Stimulated activated CD8-positive, alpha-beta memory T cell treated with anti-CD3 and anti-CD28 coated beads, Interleukin-2, amount 100 ng/mL, for 1 hour (primary cell): Measurements from ENCODE around the gene RASA1.
"Not testable (repeated sequence)": the region's sequence is repeated elsewhere in the genome, so short reads cannot be mapped to it uniquely, and the experiment has no call there.

Source experiments
- DNase-seq, 2 donors: peaks; one replicate each; pipeline ENCODE4 v3.0.0-alpha.2; 2020; ENCODE audit warnings: low read depth in 2 of 2

The RASA1 gene

GRCh38 chr5:87267574-87268125, at the start of gene RASA1:
Gene RASA1 (plus strand): TSS chr5:87267883. CDS start chr5:87268452, 569 bp downstream.
- peak; percentile 53 to 70 for DNase-seq

GRCh38 chr5:87229780-87230179, 37.9 kb upstream of the RASA1 start:
- no peak for DNase-seq

- DNase-seq: no peak
Observed at GRCh38 chr5:87231037-87231808, 36.5 kb upstream of the RASA1 start.

- no peak for DNase-seq
Observed at GRCh38 chr5:87233143-87233542, 34.5 kb upstream of the RASA1 start.

DNA sequence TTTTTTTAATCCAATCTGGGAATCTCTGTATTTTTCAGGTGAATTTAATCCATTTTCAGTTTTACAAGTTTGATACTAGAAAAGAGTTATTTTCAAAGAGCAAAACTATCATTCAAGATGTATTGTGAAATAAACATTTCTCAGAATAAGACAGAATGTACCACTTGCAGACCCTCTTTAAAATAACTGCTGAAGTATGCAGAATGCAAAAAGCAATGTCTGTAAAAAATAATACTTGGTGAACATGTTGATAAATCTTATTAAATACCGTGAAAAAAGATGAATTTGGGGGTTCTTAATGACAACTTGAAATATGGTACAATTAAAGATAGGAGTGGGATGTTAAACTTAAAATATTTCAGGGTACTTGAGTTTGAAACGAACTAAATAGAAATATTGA, 26.1 kb upstream of the RASA1 start:
- no peak for DNase-seq

GRCh38 chr5:87242242-87242641, 25.4 kb upstream of the RASA1 start:
- no peak for DNase-seq

- no peak for DNase-seq
Observed at GRCh38 chr5:87243161-87243844, 24.4 kb upstream of the RASA1 start.

DNA sequence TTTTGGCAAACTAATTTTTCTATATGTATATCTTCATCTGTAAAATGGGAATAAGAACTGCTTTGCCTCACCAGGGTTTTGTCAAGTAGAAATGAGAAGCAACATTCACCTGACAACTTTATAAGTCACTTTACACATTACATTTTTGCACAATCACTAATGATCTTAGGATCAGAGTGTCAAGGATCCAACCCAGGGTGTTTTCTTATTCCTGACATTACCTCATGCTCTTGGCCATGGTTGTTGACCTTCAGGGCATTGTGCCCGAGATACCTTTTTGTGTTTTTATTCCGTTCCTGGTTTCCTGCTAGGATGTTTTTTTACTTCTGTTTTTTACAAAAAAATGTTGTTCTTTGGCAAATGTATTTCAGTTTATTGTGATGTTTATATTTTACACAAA, 22.2 kb upstream of the RASA1 start:
- DNase-seq: no peak

- DNase-seq: no peak
Observed at GRCh38 chr5:87246061-87246460, 21.6 kb upstream of the RASA1 start.

DNA sequence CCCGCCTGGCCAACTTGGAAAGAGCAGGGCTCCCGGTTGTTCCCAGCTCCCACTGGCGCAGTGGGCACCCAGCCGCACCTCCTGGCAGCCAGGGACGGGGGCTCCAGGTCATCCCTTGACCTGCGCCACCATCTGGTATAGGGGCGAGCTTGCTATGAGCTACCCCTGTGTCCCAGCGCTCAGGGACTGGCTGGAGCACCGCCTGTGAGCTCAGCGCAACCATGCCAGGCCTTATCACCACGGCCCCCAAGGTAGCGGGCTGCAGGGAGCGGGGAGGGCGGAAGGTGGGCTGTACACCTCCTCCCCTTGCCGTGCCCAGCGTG, 15.4 kb upstream of the RASA1 start:
- DNase-seq: no peak

DNA sequence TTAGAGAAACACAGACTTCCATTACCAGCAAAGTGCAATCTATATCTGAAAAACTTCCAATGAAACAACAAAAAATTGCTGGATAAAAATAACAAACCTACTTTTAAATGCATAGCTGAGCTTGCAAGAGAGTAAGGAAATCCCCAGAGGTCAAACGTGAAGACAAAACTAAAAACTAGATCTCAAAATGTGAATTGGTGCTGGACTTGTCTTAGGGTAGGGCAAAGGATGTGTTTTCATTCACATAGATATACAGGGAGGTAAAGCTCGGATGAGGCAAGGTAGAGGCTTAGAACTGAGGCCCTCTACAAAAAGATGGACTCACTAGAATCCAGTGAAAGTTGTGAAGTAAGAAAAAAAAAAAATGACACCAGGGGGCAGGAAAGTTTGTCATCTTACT, 13.6 kb upstream of the RASA1 start:
- no peak for DNase-seq

- DNase-seq: no peak
Observed at GRCh38 chr5:87258507-87258906, 9.2 kb upstream of the RASA1 start.

- no peak for DNase-seq
Observed at GRCh38 chr5:87260604-87261192, 7.0 kb upstream of the RASA1 start.

DNA sequence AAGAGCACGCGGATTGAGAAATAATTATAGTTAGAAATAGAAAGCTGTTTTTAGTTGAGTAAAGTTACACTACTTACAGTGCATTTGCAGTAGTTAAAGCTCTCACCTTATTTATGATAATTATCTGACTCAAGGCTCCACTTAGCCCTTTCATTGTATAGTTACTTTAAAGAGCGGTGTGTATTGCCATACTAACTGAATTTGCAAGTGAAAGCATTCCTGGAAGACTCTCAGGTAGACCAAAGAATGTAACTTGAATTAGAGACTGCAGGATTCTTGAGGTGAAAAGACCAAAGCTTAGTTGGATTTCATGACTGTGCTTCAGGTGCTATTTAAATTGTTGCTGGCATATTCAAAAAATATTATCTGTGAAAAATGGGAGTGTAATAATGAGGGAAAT, 4.2 kb upstream of the RASA1 start:
- DNase-seq: no peak

GRCh38 chr5:87266914-87267573, 639 bp upstream of the RASA1 start:
- no peak for DNase-seq

GRCh38 chr5:87268126-87268969, 665 bp downstream of the RASA1 start:
- DNase-seq: peak; percentile 24 to 38

- DNase-seq: no peak
Observed at GRCh38 chr5:87268970-87269377, 1.3 kb downstream of the RASA1 start.

GRCh38 chr5:87270888-87271287, 3.2 kb downstream of the RASA1 start:
- DNase-seq: not testable (repeated sequence)

- no peak for DNase-seq
Observed at GRCh38 chr5:87276655-87277054, 9.0 kb downstream of the RASA1 start.

DNA sequence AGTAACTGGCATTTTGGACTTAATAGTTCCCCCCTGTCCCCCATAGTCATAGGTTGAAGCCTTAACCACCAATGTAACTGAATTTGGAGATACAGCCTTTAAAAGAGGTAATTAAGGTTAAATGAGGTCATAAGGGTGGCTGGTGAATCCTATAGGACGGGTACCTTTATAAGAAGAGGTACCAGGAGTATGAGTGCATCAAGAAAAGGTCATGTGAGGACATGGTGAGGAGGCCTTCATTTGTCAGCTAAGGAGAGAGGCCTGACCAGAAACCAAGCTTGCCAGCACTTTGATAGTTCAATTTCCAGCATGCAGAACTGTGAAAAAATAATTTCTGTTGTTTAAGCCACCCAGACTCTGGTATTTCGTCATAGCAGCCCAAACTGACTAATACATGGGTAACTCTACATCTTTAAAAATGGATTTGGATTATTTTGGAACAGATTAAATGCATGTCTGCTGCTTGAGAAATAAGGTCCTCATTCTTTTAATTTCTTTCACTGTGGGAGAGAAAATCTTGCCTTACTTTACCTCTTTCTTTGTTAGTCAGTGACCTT, 9.7 kb downstream of the RASA1 start:
- no peak for DNase-seq

GRCh38 chr5:87278590-87279100, 11.0 kb downstream of the RASA1 start:
- no peak for DNase-seq
